K562 (cell line): ENCODE measurements around the gene CCDC85A. TPM values are rescaled to one million over a fixed set of nuclear protein-coding genes. Genes with fewer than 3 reads are reported as not detected.

ENCODE experiments used
- ATAC-seq: fragments of 200-7000 bp; cut with Tn5 transposase; 3 replicates; pipeline ENCODE4 v1.9.1; 2020; ENCODE audit warnings: moderate library complexity
- BruUV-seq: library from RNA; stranded (reverse); fragments of 400-500 nt; replicated peaks from 2 replicates; lab custom pipeline; 2021; lab: Mats Ljungman, UMichigan
- CTCF ChIA-PET: fragments of 300-600 bp; formaldehyde crosslinking; extraction: SDS; loops from one replicate; lab custom pipeline; 2021; ENCODE audit warnings: low intra/inter-chr PET ratio; lab: Yijun Ruan, JAX
- POLR2A ChIA-PET: fragments of 300-600, 350-650 bp; sonication (Branson Sonifier 250); formaldehyde crosslinking; extraction: SDS; loops from one replicate; lab custom pipeline; 2021; ENCODE audit warnings: antibody characterized with exemption, inconsistent platforms; lab: Yijun Ruan, JAX
- DNase-seq, 4 experiments: peaks; one replicate each; pipeline versions ENCODE4 v3.0.0 to v3.0.0-alpha.2; 2011 to 2018; ENCODE audit warnings: low spot score in 3 of 4, mixed read lengths in 3 of 4; ENCODE audit errors: extremely low read depth in 1 of 4
- FAIRE-seq: peaks from 2 replicates; lab custom pipeline; 2011; peaks lifted over from hg19 to GRCh38; lab: Jason Lieb, UNC
- H2AFZ ChIP-seq: 2 replicates; pipeline ENCODE4 v1.6.0; 2011; ENCODE audit warnings: low read depth, low read length, control low read depth, inconsistent platforms
- H3K27ac ChIP-seq: fragments of 200-600 bp; 3 replicates; pipeline ENCODE4 v1.8.0; 2011; ENCODE audit warnings: low read depth, mild to moderate bottlenecking, control low read depth, inconsistent platforms, low read length, moderate library complexity, mixed read lengths; ENCODE audit errors: extremely low read depth
- H3K27me3 ChIP-seq, 2 experiments: fragments of 300-600 bp in 1 of 2; 2 replicates in 1 of 2; 3 replicates in 1 of 2; pipeline versions ENCODE4 v1.6.0 to v1.8.0; 2011; ENCODE audit warnings: inconsistent platforms in 2 of 2, low read length in 2 of 2, mild to moderate bottlenecking in 1 of 2, mixed read lengths in 1 of 2, moderate library complexity in 1 of 2; ENCODE audit not compliant: control insufficient read depth in 2 of 2, insufficient read depth in 2 of 2
- H3K36me3 ChIP-seq: fragments of 300-600 bp; 3 replicates; pipeline ENCODE4 v1.8.0; 2011; ENCODE audit warnings: mild to moderate bottlenecking, low read length, inconsistent platforms; ENCODE audit not compliant: control insufficient read depth, insufficient read depth
- H3K4me1 ChIP-seq, 2 experiments: fragments of 200-600 bp in 1 of 2; replicated peaks in 1 of 2; 2 replicates in 1 of 2; 3 replicates in 1 of 2; pipeline versions ENCODE4 v1.5.1 to v1.8.0; 2011; ENCODE audit warnings: inconsistent platforms in 2 of 2, low read length in 2 of 2, mild to moderate bottlenecking in 1 of 2, mixed read lengths in 1 of 2, moderate library complexity in 1 of 2; ENCODE audit not compliant: control insufficient read depth in 2 of 2, insufficient read depth in 2 of 2
- H3K4me2 ChIP-seq: 2 replicates; pipeline ENCODE4 v1.6.1; 2011; ENCODE audit warnings: low read length, control low read depth, inconsistent platforms, mixed read lengths; ENCODE audit not compliant: insufficient read depth
- H3K4me3 ChIP-seq: fragments of 200-600 bp; sonication (generic), shearing (Covaris generic); 2 replicates; pipeline ENCODE4 v1.5.1; 2016; ENCODE audit warnings: control low read depth, inconsistent platforms
- H3K79me2 ChIP-seq: fragments of 200-600 bp; 3 replicates; pipeline ENCODE4 v1.8.0; 2011; ENCODE audit warnings: low read length, inconsistent platforms; ENCODE audit not compliant: control insufficient read depth, insufficient read depth
- H3K9ac ChIP-seq, 2 experiments: 2 replicates each; pipeline versions ENCODE4 v1.6.0 to v1.6.1; 2011; ENCODE audit warnings: low read depth in 2 of 2, low read length in 2 of 2, control low read depth in 1 of 2, inconsistent platforms in 1 of 2, mild to moderate bottlenecking in 1 of 2, mixed read lengths in 1 of 2; ENCODE audit not compliant: insufficient read depth in 1 of 2
- H3K9me1 ChIP-seq: one replicate; pipeline ENCODE4 v1.6.0; 2011; ENCODE audit warnings: inconsistent platforms, mild to moderate bottlenecking, low read length, moderate library complexity; ENCODE audit not compliant: control insufficient read depth, insufficient read depth
- H3K9me3 ChIP-seq: replicated peaks from 2 replicates; pipeline ENCODE4 v1.5.1; 2011; ENCODE audit warnings: low read depth, low read length, inconsistent platforms; ENCODE audit not compliant: control insufficient read depth, insufficient read depth
- H4K20me1 ChIP-seq: replicated peaks from 2 replicates; pipeline ENCODE4 v1.6.1; 2011; ENCODE audit warnings: low read length, inconsistent platforms, mixed read lengths; ENCODE audit not compliant: control insufficient read depth, insufficient read depth
- BCLAF1 ChIP-seq, 2 experiments: fragments of 450-650 bp in 1 of 2; IDR thresholded peaks; 2 replicates each; pipeline ENCODE4 v1.6.1; 2011 to 2017; ENCODE audit warnings: low read depth in 2 of 2, antibody characterized with exemption in 1 of 2, borderline replicate concordance in 1 of 2, low read length in 1 of 2, mild to moderate bottlenecking in 1 of 2, mixed read lengths in 1 of 2; ENCODE audit not compliant: control insufficient read depth in 1 of 2
- BMI1 ChIP-seq: fragments of 150-350 bp; IDR thresholded peaks from 2 replicates; pipeline ENCODE4 v1.6.1; 2014; ENCODE audit warnings: low read length
- CHAMP1 ChIP-seq: fragments of 450-650 bp; IDR thresholded peaks from 2 replicates; pipeline ENCODE4 v1.6.1; 2016; ENCODE audit warnings: mild to moderate bottlenecking
- DDX20 ChIP-seq: fragments of 450-650 bp; IDR thresholded peaks from 2 replicates; pipeline ENCODE4 v1.6.1; 2016; ENCODE audit warnings: missing genetic modification characterization, low read depth, mild to moderate bottlenecking, missing compliant biosample characterization, moderate library complexity
- HDAC6 ChIP-seq: IDR thresholded peaks from 2 replicates; pipeline ENCODE4 v1.6.1; 2012; ENCODE audit warnings: low read depth, mild to moderate bottlenecking, control low read depth, inconsistent platforms, low read length, moderate library complexity
- IRF9 ChIP-seq: fragments of 450-650 bp; IDR thresholded peaks from 2 replicates; pipeline ENCODE4 v1.6.1; 2016; ENCODE audit warnings: missing biosample characterization, missing genetic modification characterization
- KDM4B ChIP-seq, 2 experiments: fragments of 450-650 bp in 1 of 2; sonication (generic) in 1 of 2; IDR thresholded peaks; 2 replicates each; pipeline ENCODE4 v1.6.1; 2016 to 2017; ENCODE audit warnings: borderline replicate concordance in 2 of 2, antibody characterized with exemption in 1 of 2, low read depth in 1 of 2, mild to moderate bottlenecking in 1 of 2
- KLF16 ChIP-seq: IDR thresholded peaks from 2 replicates; pipeline ENCODE4 v1.6.1; 2016; ENCODE audit warnings: antibody characterized with exemption
- MEIS2 ChIP-seq: fragments of 450-650 bp; IDR thresholded peaks from 2 replicates; pipeline ENCODE4 v1.6.1; 2014; ENCODE audit warnings: mild to moderate bottlenecking; ENCODE audit not compliant: partially characterized antibody
- RAD21 ChIP-seq, 2 experiments: fragments of 250-450 bp in 1 of 2; fragments of 450-650 bp in 1 of 2; sonication (Bioruptor Pico) in 1 of 2; formaldehyde crosslinking in 1 of 2; IDR thresholded peaks in 1 of 2; conservative IDR thresholded peaks in 1 of 2; 2 replicates each; pipeline versions ENCODE4 v1.4.0 to v1.8.0; 2020 to 2022; ENCODE audit warnings: mild to moderate bottlenecking in 2 of 2, moderate library complexity in 1 of 2
- RBM39 ChIP-seq: fragments of 200-400 bp; formaldehyde crosslinking; optimal IDR thresholded peaks from 2 replicates; pipeline ENCODE3; 2018; ENCODE audit warnings: low read depth, low read length
- SIN3B ChIP-seq: fragments of 450-650 bp; IDR thresholded peaks from 2 replicates; pipeline ENCODE4 v1.6.1; 2017; ENCODE audit warnings: low read depth, mild to moderate bottlenecking, moderate library complexity
- SIX5 ChIP-seq, 2 experiments: IDR thresholded peaks; 2 replicates each; pipeline ENCODE4 v1.6.1; 2011; ENCODE audit warnings: low read length in 2 of 2, borderline replicate concordance in 1 of 2, low read depth in 1 of 2, mild to moderate bottlenecking in 1 of 2, moderate library complexity in 1 of 2; ENCODE audit not compliant: insufficient read depth in 1 of 2
- TSC22D4 ChIP-seq: fragments of 450-650 bp; IDR thresholded peaks from 2 replicates; pipeline ENCODE4 v1.6.1; 2016; ENCODE audit warnings: missing genetic modification characterization, missing biosample characterization, control low read depth
- ZNF133 ChIP-seq: fragments of 250-450 bp; sonication (Bioruptor Pico); IDR thresholded peaks from 2 replicates; pipeline ENCODE4 v1.4.0; 2020; ENCODE audit warnings: mild to moderate bottlenecking
- ZNF282 ChIP-seq: sonication (generic); formaldehyde crosslinking; IDR thresholded peaks from 2 replicates; pipeline ENCODE4 v1.8.1; 2023; ENCODE audit warnings: missing genetic modification reagents
- ZNF384 ChIP-seq: IDR thresholded peaks from 2 replicates; pipeline ENCODE4 v1.6.1; 2012; ENCODE audit warnings: low read depth, low read length, improper control_type of control experiment
- WGBS: fragments of 100-300 bp; shearing (Covaris generic); methylation state at CpG from one replicate; pipeline ENCODE4 v1.1.6; 2016; ENCODE audit warnings: low coverage, mixed read lengths; ENCODE audit not compliant: insufficient coverage; ENCODE audit errors: missing lambda C conversion rate; 5-methylcytosine and 5-hydroxymethylcytosine counted together
- in situ Hi-C: fragments of 300-500 bp; cut with MboI; formaldehyde crosslinking; loops from 4 replicates; pipeline ENCODE4 v1.15.0; 2018; ENCODE audit warnings: inconsistent platforms, mixed read lengths
- intact Hi-C: fragments of 100-400 bp; cut with micrococcal nuclease; formaldehyde crosslinking; loops from 2 replicates; pipeline ENCODE4 v1.14.2; 2022
- polyA plus RNA-seq, 8 experiments: library from polyadenylated mRNA; depleted of rRNA in 4 of 8; stranded (reverse) in 5 of 8; unstranded in 3 of 8; fragments of >200 nt; fragmentation: Nextera tagmentation in 2 of 8; fragmentation: Illumina TruSeq in 1 of 8; extraction: Ambion mirVana in 2 of 8; extraction: Trizol in 1 of 8; gene quantifications; 2 replicates each; pipeline versions ENCODE4 v1.2.1 to v1.2.3, GENCODE V29; 2011 to 2014; ENCODE audit warnings: inconsistent platforms in 1 of 8, missing spikeins in 1 of 8
- total RNA-seq, 7 experiments: library from RNA; depleted of rRNA in 6 of 7; stranded (reverse); fragments of >200 nt in 6 of 7; fragmentation: Illumina TruSeq in 2 of 7; extraction: Trizol in 2 of 7; gene quantifications; 2 replicates each; pipeline versions ENCODE4 v1.2.1 to v1.2.3, GENCODE V29; 2011 to 2021; ENCODE audit warnings: low replicate concordance in 1 of 7

Gene CCDC85A
- total and polyA plus RNA-seq, 9 of the 15 experiments (the other 6 are each of a cell fraction or from before 2014, with no cell fraction given), result 0.03 to 0.14 (median 0.10) TPM; not detected in 5

- Histone ChIP-seq H3K27me3 (no peaks in the 10 kb centered on the region), H2AFZ (no peak overlapping the region), H3K4me1 (no peaks in the 10 kb centered on the region), H3K79me2 (no peaks in the 10 kb centered on the region), H3K9ac (no peak overlapping the region), H3K27ac (no peak overlapping the region), H3K36me3 (no peaks in the 10 kb centered on the region), H3K9me1 (no peaks in the 10 kb centered on the region), H3K4me2 (no peak overlapping the region), H3K4me3 (no peak overlapping the region), H4K20me1 (no peaks in the 10 kb centered on the region; the same call in 1 of the 2 replicates), H3K9me3 (no peaks in the 10 kb centered on the region)
- WGBS, result 0% methylated on average over 1 of the region's 1 CpG
- CTCF ChIA-PET, result no interaction called here
- FAIRE-seq, result no peak
- no peak for DNase-seq
- in situ Hi-C loops (no loop called here), intact Hi-C loops (loop anchor here (2.0 kb wide), 1 partner anchor 29 kb away; no protein-coding TSS in a partner anchor)
- POLR2A ChIA-PET, result interaction anchor here (0.6 kb wide), 1 partner anchor 10 kb away, joined by 3 read pairs; no protein-coding TSS in a partner anchor
- BruUV-seq, result no TSS peak
- ATAC-seq, result no peak
- no peak for TF ChIP-seq HDAC6
- TF ChIP-seq SIX5 (IDR thresholded peaks at IDR 0.05; ENCODE audit: borderline replicate concordance in 1 of 2, insufficient read depth in 1 of 2, low read depth in 1 of 2, low read length in 2 of 2), result no peak
- no peak for TF ChIP-seq SIN3B
- TF ChIP-seq CHAMP1, result no peak
- no peak for TF ChIP-seq ZNF133
- TF ChIP-seq RAD21 (CRISPR knock-in tag; conservative IDR thresholded peaks at IDR 0.05 in 1 of 2, IDR thresholded peaks at IDR 0.05 in 1 of 2), result no peak
- no peak for TF ChIP-seq BCLAF1 (IDR thresholded peaks at IDR 0.05; ENCODE audit: borderline replicate concordance in 1 of 2, control insufficient read depth in 1 of 2, low read depth in 2 of 2, low read length in 1 of 2)
- no peak for TF ChIP-seq ZNF282
- no peak for TF ChIP-seq KLF16
- TF ChIP-seq RBM39, result no peak
- no peak for TF ChIP-seq TSC22D4
- no peak for TF ChIP-seq KDM4B (IDR thresholded peaks at IDR 0.05; ENCODE audit: borderline replicate concordance in 2 of 2, low read depth in 1 of 2)
- no peak for TF ChIP-seq IRF9 (tag)
- no peak for TF ChIP-seq ZNF384
- TF ChIP-seq BMI1, result no peak
- no peak for TF ChIP-seq MEIS2
- TF ChIP-seq DDX20 (tag), result no peak
Observed at GRCh38 chr2:56262241-56262640, 78.5 kb downstream of the CCDC85A start.
